Activated effector memory CD4-positive, alpha-beta T cell treated with Interleukin-2 at 50 U/mL for 16 hours (primary cell): ENCODE data around the gene MCEMP1.

Experiments used
- DNase-seq: peaks from one replicate; pipeline ENCODE4 v3.0.0-alpha.2; 2020

The MCEMP1 gene

GRCh38 chr19:7672522-7672921 is 4.4 kb upstream of the MCEMP1 start:
- no peak for DNase-seq

DNA sequence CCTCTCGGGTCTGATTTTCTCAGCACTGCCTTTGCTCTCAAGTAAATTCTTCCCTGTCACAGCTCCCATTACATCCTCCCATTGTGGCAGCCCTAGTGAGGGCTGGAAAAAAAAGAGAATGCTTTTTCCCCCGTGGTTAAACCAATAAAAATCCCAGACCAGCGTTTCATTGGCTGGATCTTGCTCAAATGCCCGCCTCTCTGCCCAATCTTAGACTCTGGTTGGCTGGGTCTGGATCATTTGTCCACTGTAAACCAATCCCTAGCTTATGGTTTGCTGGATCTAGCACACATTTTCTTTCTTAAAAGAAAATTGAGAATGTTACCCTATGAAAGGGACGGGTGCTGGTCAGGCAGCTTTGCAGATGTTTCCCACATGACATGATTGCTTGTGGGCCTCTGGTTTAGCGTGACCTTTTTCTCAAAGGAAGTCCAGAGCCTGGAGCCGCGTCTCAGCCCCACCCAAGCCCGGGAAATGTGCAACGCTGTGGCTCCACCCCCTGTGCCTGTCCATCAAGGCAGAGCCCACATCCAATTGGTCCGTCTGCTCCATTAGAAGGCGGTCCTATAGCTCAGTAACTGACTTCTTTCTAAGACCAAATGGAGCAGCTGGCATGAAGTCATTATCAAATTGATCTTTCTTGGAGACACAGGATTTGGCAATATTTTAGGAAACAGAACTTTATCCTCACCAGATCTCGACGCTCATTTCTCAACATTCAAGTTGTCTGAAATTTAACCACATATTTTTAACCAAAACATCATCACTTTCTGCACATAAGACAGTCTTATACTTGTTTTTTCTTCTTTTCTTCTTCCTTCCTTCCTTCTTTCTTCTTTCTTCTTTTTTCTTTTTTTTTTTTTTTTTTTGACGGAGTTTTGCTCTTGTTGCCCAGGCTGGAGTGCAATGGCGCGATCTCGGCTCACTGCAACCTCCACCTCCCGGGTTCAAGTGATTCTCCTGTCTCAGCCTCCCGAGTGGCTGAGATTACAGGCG is 2.6 kb upstream of the MCEMP1 start:
- no peak for DNase-seq

DNA sequence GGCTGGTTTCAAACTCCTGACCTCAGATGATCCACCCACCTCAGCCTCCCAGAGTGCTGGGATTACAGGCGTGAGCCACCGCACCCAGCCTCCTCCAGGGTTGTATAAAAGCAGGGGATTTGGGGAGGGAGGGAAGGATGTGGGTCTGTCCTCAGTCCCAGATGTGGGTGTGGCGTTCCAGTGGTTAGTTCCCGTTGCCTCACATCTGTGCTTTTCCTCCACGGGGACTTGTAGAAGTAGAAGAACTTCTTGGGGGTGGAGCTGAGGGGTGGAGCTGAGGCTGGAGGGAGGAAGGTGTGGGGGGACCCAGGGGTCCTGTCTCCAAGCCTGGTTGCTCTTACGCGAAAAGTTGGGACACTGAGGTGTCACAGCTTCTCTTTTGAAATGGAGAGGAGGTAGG is 514 bp upstream of the MCEMP1 start:
- DNase-seq: no peak

GRCh38 chr19:7677669-7678311 is 900 bp downstream of the MCEMP1 start:
- no peak for DNase-seq

- peak; percentile 54 for DNase-seq
Observed at GRCh38 chr19:7678971-7679751, 2.3 kb downstream of the MCEMP1 start.

GRCh38 chr19:7679771-7680605 is 3.1 kb downstream of the MCEMP1 start:
- DNase-seq: no peak

DNA sequence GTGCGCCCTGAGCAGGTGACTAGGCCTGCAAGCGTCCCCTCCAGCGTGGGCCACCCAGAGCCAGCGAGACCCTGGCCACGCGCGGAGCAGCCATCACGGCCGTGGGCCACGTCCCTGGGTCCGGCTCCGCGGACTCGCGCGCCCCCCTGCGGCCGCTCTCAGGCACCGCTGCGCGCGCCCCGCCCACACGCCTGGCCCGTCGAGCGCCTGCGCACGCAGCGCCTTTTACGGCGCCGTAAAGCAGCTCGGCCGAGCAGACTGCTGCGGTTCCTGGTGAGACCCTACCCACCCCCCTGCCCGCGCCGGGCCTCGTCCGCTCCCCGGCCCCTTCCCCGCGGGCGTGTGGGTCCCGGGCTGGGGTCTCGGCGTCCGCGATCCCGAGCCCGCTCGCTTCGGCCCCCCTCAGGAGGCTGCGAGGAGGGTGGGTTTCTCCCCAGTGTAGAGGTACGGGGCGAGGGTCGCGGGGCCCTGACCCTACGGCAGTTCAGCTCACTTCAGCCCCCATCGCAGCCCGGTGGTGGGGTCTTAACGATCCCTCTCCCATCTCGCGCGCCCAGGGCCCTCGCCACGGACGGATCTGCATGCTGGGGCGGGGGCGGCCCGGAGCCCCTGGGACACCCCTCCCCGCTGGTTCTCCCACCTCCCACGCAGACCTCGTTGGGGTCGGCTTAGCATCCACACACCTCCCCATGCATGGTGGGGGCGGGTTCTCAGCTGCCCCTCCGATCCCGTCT is 3.9 kb downstream of the MCEMP1 start, which contains the start of gene TRAPPC5:
TRAPPC5 (plus strand) TSS at position 228 of the 734 bp plus-strand sequence. CDS start 1,421 bp downstream, outside the sequence.
- peak; percentile 83 for DNase-seq

- DNase-seq: peak; percentile 68
Observed at GRCh38 chr19:7681340-7682174, 4.7 kb downstream of the MCEMP1 start.

DNA sequence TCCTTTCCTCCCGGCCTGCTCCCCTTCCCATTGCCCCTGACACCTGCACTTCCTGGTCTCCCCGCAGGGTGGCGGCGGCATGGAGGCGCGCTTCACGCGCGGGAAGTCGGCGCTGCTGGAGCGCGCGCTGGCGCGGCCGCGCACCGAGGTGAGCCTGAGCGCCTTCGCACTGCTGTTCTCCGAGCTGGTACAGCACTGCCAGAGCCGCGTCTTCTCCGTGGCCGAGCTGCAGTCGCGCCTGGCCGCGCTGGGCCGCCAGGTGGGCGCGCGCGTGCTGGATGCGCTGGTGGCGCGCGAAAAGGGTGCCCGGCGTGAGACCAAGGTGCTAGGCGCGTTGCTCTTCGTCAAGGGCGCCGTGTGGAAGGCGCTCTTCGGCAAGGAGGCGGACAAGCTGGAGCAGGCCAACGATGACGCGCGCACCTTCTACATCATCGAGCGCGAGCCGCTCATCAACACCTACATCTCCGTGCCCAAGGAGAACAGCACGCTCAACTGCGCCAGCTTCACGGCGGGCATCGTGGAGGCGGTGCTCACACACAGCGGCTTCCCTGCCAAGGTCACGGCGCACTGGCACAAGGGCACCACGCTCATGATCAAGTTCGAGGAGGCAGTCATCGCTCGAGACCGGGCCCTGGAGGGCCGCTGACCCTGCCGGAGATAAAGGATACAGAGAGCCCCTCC is 5.4 kb downstream of the MCEMP1 start:
- no peak for DNase-seq

DNA sequence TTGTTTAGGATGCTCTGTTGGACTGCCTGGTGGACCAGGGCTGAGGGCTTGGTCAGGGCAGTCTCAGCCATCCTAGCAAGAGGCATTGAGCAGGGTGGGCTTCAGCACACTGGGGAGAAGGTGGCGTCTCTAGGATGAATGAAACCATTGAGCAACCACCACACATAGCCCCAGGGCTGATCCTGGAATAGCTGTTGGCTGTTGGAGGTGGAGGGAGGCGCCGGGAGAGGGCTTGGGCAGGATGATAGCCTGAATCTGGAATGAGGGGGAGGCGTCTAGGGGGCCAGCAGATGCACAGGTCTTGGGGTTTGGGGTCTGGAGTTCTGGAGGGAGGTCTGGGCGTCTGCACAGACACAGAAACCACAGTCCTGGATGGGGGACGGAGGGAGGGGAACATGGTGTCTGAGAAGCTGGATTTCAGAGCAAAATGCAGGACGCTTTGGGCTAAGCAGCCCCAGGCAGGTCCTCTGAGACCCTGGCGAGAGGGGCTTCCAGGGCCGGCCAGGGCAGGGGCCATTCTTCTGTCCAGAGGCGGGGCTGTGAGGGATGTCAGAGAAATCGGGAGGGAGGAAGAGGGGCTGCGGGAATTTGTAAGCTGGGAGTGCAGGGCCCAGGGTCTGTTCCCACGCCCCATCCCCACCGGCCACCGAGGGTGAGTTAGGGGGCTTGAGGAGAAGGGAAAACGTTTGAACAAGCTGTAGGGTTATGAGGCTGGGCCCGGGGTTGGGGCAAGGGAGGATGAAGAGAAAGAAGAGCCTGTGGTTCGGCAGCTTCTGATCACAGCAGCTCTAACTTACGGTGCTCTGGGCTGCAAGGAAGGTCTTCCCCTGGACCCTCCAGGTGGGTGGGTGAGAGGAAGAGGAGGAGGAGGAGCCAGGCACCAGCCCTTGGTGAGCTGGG is 8.9 kb downstream of the MCEMP1 start:
- no peak for DNase-seq

GRCh38 chr19:7687177-7687576 is 10.3 kb downstream of the MCEMP1 start:
- no peak for DNase-seq

GRCh38 chr19:7689165-7689564 is 12.3 kb downstream of the MCEMP1 start:
- no peak for DNase-seq

GRCh38 chr19:7690779-7691258 is 13.9 kb downstream of the MCEMP1 start:
- no peak for DNase-seq

DNA sequence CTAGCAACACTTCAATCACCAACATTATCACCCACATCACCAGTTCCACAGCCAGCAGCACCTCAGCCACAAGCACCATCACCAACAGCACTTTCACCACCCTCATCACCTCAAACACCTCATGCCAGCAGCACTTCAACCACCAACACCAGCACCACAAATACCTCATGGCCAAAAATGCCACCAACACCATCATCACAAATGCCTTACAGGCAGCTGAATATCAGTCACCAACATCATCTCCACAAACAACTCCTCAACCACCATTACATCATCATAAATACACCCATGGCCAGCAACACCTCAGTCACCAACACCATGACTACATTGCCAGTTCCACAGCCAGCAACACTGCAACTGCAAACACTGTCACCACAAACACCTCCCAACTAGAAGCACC is 14.6 kb downstream of the MCEMP1 start:
- no peak for DNase-seq

- DNase-seq: no peak
Observed at GRCh38 chr19:7692417-7693088, 15.7 kb downstream of the MCEMP1 start.

DNA sequence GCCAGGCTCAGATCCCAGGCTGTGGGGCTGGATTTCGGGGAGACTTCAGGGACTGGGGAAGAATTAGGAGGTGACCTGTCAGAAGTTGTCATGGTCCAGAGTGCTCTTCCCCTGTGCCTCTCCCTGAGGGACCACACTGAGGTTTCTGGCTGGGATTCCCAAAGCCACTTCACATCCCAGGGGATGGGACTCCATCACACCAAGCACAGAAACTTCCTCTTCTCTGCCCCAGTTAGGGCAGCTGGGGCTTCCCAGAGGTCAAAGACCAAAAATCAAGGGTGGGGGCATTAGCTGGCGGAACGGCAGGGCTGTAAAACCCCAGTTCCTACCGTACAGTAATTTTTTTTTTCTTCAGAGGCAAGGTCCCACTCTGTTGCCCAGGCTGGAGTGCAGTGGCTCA is 17.6 kb downstream of the MCEMP1 start:
- DNase-seq: no peak

DNA sequence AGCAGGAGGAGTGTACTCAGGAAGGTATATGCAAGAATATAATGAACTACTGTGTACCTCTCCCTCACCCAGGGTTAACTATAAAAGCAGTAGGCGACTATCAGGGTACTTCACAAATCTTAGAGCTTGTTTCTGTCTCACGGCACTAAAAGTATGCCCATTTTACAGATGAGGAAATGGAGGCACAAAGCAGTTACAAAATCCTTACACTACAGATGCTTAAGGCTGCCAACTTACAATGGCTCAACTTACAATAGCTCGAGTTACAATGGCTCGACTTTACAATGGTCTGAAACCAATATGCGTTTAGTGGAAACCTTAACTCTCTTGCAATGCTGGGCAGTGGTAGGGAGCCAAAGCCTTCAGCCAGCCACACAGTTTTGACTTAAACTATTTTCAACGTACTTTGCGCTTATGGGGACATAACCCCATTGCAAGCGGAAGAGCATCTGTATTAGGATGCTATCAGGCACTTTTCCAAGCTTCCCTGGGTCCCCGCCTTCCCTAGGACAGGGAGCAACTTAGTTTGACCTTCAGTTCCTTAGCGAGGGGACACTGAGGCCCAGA is 20.9 kb downstream of the MCEMP1 start:
- no peak for DNase-seq

DNA sequence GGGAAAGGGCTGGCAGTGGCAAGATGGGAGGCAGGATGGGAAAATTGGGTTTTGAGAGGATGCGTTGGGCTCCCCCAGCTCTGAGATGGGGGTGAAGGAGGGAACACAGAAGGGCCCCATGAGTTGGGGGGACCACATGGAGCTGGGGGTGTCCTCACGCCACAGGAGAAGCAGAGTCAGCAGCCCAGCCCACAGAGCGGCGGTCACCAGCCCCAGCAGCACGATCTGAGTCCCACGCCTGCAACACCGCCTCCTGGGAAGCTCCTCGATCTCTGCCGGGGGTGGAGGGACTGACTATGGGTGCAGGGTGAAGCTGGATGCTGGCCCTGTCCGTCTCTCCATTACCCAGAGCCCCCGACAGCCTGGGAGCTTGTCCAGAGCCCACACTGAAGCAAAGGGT is 21.7 kb downstream of the MCEMP1 start:
- DNase-seq: no peak
